Measurements from ENCODE around the gene NCR3LG1. TPM values are rescaled to one million over a fixed set of nuclear protein-coding genes. Genes with fewer than 3 reads are reported as not detected.

Gene NCR3LG1
- total and polyA plus RNA-seq, 2 donors (not counting 3 experiments of a cell fraction or from before 2014, with no cell fraction given) = 2.2 to 8.1 TPM

- FAIRE-seq = no peak
- intact Hi-C loops (cut with micrococcal nuclease) = no loop called here
Observed at GRCh38 chr11:17399236-17399635, 47.6 kb downstream of the NCR3LG1 start.

More at GRCh38 chr11:17399236-17399635, 47.6 kb downstream of the NCR3LG1 start:
- CTCF ChIA-PET = interaction anchor here (1.8 kb wide), 1 partner anchor 11 kb away, joined by 5 read pairs; the partner anchor contains the start of gene KCNJ11
- no peaks in the 10 kb centered on the region for H3K9me1 ChIP-seq (replicated peaks; ENCODE audit: control insufficient read depth, extremely low read depth, insufficient read depth, low read length)
- no peak for TF ChIP-seq MYC (IDR thresholded peaks at IDR 0.05; ENCODE audit: low read depth, low read length)
- no peak for TF ChIP-seq POLR2AphosphoS5 (IDR thresholded peaks at IDR 0.05; ENCODE audit: insufficient read depth, low read depth, low read length)
- TF ChIP-seq CTCF (IDR thresholded peaks at IDR 0.05; ENCODE audit: extremely low read depth in 1 of 2, insufficient read depth in 1 of 2, low read depth in 1 of 2, low read length in 2 of 2) = no peak
- no peak for TF ChIP-seq FOS (IDR thresholded peaks at IDR 0.05; ENCODE audit: borderline replicate concordance, insufficient read depth, low read length)
- TF ChIP-seq GATA2 (IDR thresholded peaks at IDR 0.05; ENCODE audit: insufficient read depth, insufficient read length, low read depth, low read length) = no peak
- no peak for TF ChIP-seq JUN (IDR thresholded peaks at IDR 0.05; ENCODE audit: borderline replicate concordance, insufficient read depth, insufficient read length, low read depth)
- TF ChIP-seq EZH2 (IDR thresholded peaks at IDR 0.05; ENCODE audit: borderline replicate concordance, low read depth, low read length, severe bottlenecking) = no peak
- no peak for TF ChIP-seq POLR2A (IDR thresholded peaks at IDR 0.05; ENCODE audit: low read depth, low read length)
- TF ChIP-seq MAX (IDR thresholded peaks at IDR 0.05; ENCODE audit: insufficient read depth, insufficient read length) = no peak
- no peak overlapping the region for H3K9ac ChIP-seq (replicated peaks; ENCODE audit: extremely low read depth, insufficient read depth, low read length)
- no peak overlapping the region for H3K4me3 ChIP-seq (replicated peaks in 1 of 3; ENCODE audit: insufficient read depth in 1 of 3, low read depth in 1 of 3, low read length in 3 of 3)
- no peaks in the 10 kb centered on the region for H3K4me1 ChIP-seq (ENCODE audit: control insufficient read depth, extremely low read depth, insufficient read depth, low read length)
- H3K27me3 ChIP-seq (ENCODE audit: control insufficient read depth in 2 of 2, insufficient read depth in 2 of 2, low read length in 2 of 2) = no peaks in the 10 kb centered on the region
- no peaks in the 10 kb centered on the region for H4K20me1 ChIP-seq (replicated peaks; ENCODE audit: control insufficient read depth, extremely low read depth, insufficient read depth, low read length)
- H2AFZ ChIP-seq (ENCODE audit: low read depth, low read length) = no peak overlapping the region
- H3K9me3 ChIP-seq (replicated peaks; ENCODE audit: control insufficient read depth, insufficient read depth, low read length) = no peaks in the 10 kb centered on the region
- dilution Hi-C loops (cut with MboI; ENCODE audit: extremely low pct_ligation_motif_present, low sequenced_read_pairs) = no loop called here
- no peak for DNase-seq (ENCODE audit: low read depth, low spot score)
- H3K4me2 ChIP-seq (ENCODE audit: insufficient read depth, low read length) = no peak overlapping the region
- no peak overlapping the region for H3K27ac ChIP-seq (ENCODE audit: insufficient read depth, low read depth, low read length)
- POLR2A ChIA-PET = no interaction called here
- no peaks in the 10 kb centered on the region for H3K36me3 ChIP-seq (ENCODE audit: control insufficient read depth in 2 of 2, extremely low read depth in 1 of 2, insufficient read depth in 2 of 2, low read length in 2 of 2)
- no peaks in the 10 kb centered on the region for H3K79me2 ChIP-seq (ENCODE audit: control insufficient read depth, insufficient read depth, low read length)
- BruUV-seq (replicated peaks) = no TSS peak

Data from endothelial cell of umbilical vein (primary cell).